H7 (cell line): ENCODE data around the gene MAP2K4. TPM values are rescaled to one million over a fixed set of nuclear protein-coding genes. Genes with fewer than 3 reads are reported as not detected.
A peak's percentile ranks its signal among the peaks of the same experiment; 100 is the strongest.

Experiments
- DNase-seq: peaks from one replicate; pipeline ENCODE4 v3.0.0; 2012
- H3K27me3 ChIP-seq: 2 replicates; pipeline ENCODE4 v1.6.0; 2011; ENCODE audit warnings: mild to moderate bottlenecking, low read length; ENCODE audit not compliant: control insufficient read depth, insufficient read depth
- H3K36me3 ChIP-seq: replicated peaks from 2 replicates; pipeline ENCODE4 v1.5.1; 2011; ENCODE audit warnings: low read length; ENCODE audit not compliant: control insufficient read depth, insufficient read depth
- H3K4me3 ChIP-seq: 2 replicates; pipeline ENCODE4 v1.5.1; 2011; ENCODE audit warnings: low read depth, mild to moderate bottlenecking, control low read depth, low read length, moderate library complexity; ENCODE audit not compliant: insufficient read depth
- total RNA-seq: library from RNA; depleted of rRNA; stranded (reverse); fragments of >200 nt; shearing (Covaris generic); gene quantifications from 2 replicates; pipeline ENCODE4 v1.2.3, GENCODE V29; 2014

The MAP2K4 gene
- total RNA-seq, 1 experiment from 2014 or later, result 25.6 TPM

- H3K4me3 ChIP-seq, result no peak overlapping the region
Measured at GRCh38 chr17:12089809-12090384, 69.2 kb downstream of the MAP2K4 start.

GRCh38 chr17:12094336-12094735, 73.7 kb downstream of the MAP2K4 start:
- H3K4me3 ChIP-seq, result no peak overlapping the region
- DNase-seq, result no peak
- H3K27me3 ChIP-seq, result no peaks in the 10 kb centered on the region
- H3K36me3 ChIP-seq, result no peaks in the 10 kb centered on the region

More at GRCh38 chr17:12089809-12090384, 69.2 kb downstream of the MAP2K4 start:
- DNase-seq, result no peak
- no peaks in the 10 kb centered on the region for H3K36me3 ChIP-seq
- no peaks in the 10 kb centered on the region for H3K27me3 ChIP-seq

GRCh38 chr17:12095522-12095921, 74.8 kb downstream of the MAP2K4 start:
- Histone ChIP-seq H3K27me3 (no peaks in the 10 kb centered on the region), H3K4me3 (no peak overlapping the region)
- no peak for DNase-seq

GRCh38 chr17:12097326-12097725, 76.6 kb downstream of the MAP2K4 start:
- no peak for DNase-seq
- Histone ChIP-seq H3K27me3 (no peaks in the 10 kb centered on the region), H3K36me3 (no peaks in the 10 kb centered on the region), H3K4me3 (no peak overlapping the region)

More at GRCh38 chr17:12095522-12095921, 74.8 kb downstream of the MAP2K4 start:
- H3K36me3 ChIP-seq, result no peaks in the 10 kb centered on the region

- H3K4me3 ChIP-seq, result no peak overlapping the region
- H3K27me3 ChIP-seq, result no peaks in the 10 kb centered on the region
- no peaks in the 10 kb centered on the region for H3K36me3 ChIP-seq
- DNase-seq, result no peak
Measured at GRCh38 chr17:12098568-12098967, 77.9 kb downstream of the MAP2K4 start.

- Histone ChIP-seq H3K27me3 (no peaks in the 10 kb centered on the region), H3K36me3 (no peaks in the 10 kb centered on the region), H3K4me3 (no peak overlapping the region)
- no peak for DNase-seq
Measured at GRCh38 chr17:12099412-12099811, 78.7 kb downstream of the MAP2K4 start.

GRCh38 chr17:12104831-12105230, 84.2 kb downstream of the MAP2K4 start:
- Histone ChIP-seq H3K27me3 (no peaks in the 10 kb centered on the region), H3K36me3 (no peaks in the 10 kb centered on the region), H3K4me3 (no peak overlapping the region)
- no peak for DNase-seq

- no peaks in the 10 kb centered on the region for H3K27me3 ChIP-seq
- no peaks in the 10 kb centered on the region; the same call in 1 of the 2 replicates for H3K36me3 ChIP-seq
- no peak overlapping the region for H3K4me3 ChIP-seq
- no peak for DNase-seq
Measured at GRCh38 chr17:12107905-12108304, 87.2 kb downstream of the MAP2K4 start.

- H3K4me3 ChIP-seq, result no peak overlapping the region
- peaks cover 6% of the 10 kb centered on the region for H3K36me3 ChIP-seq
- no peak for DNase-seq
- H3K27me3 ChIP-seq, result no peaks in the 10 kb centered on the region
Measured at GRCh38 chr17:12110906-12111305, 90.2 kb downstream of the MAP2K4 start.

- Histone ChIP-seq H3K4me3 (no peak overlapping the region), H3K27me3 (no peaks in the 10 kb centered on the region), H3K36me3 (peaks cover 6% of the 10 kb centered on the region)
- no peak for DNase-seq
Measured at GRCh38 chr17:12113156-12113555, 92.5 kb downstream of the MAP2K4 start.

- no peak for DNase-seq
- peaks cover 6% of the 10 kb centered on the region for H3K36me3 ChIP-seq
- no peak overlapping the region for H3K4me3 ChIP-seq
- no peaks in the 10 kb centered on the region for H3K27me3 ChIP-seq
Measured at GRCh38 chr17:12114686-12115418, 94.2 kb downstream of the MAP2K4 start.

- no peak for DNase-seq
- peaks cover 6% of the 10 kb centered on the region for H3K36me3 ChIP-seq
- no peaks in the 10 kb centered on the region for H3K27me3 ChIP-seq
- no peak overlapping the region for H3K4me3 ChIP-seq
Measured at GRCh38 chr17:12116143-12116542, 95.5 kb downstream of the MAP2K4 start.

- H3K4me3 ChIP-seq, result no peak overlapping the region
- DNase-seq, result no peak
- H3K36me3 ChIP-seq, result peaks cover 2% of the 10 kb centered on the region; the same call in 1 of the 2 replicates
- no peaks in the 10 kb centered on the region for H3K27me3 ChIP-seq
Measured at GRCh38 chr17:12118617-12119016, 97.9 kb downstream of the MAP2K4 start.

GRCh38 chr17:12122075-12122474, 101.4 kb downstream of the MAP2K4 start:
- Histone ChIP-seq H3K4me3 (no peak overlapping the region), H3K36me3 (peaks cover 6% of the 10 kb centered on the region), H3K27me3 (no peaks in the 10 kb centered on the region)
- peak; percentile 21 for DNase-seq

- H3K36me3 ChIP-seq, result peaks cover 11% of the 10 kb centered on the region
- no peaks in the 10 kb centered on the region for H3K27me3 ChIP-seq
- H3K4me3 ChIP-seq, result no peak overlapping the region
- no peak for DNase-seq
Measured at GRCh38 chr17:12127177-12127576, 106.5 kb downstream of the MAP2K4 start.
